ENCODE measurements around the gene SLC26A1. TPM values are rescaled to one million over a fixed set of nuclear protein-coding genes. Genes with fewer than 3 reads are reported as not detected.

The SLC26A1 gene
- total RNA-seq, 4 donors from 2014 or later, result not detected

DNA sequence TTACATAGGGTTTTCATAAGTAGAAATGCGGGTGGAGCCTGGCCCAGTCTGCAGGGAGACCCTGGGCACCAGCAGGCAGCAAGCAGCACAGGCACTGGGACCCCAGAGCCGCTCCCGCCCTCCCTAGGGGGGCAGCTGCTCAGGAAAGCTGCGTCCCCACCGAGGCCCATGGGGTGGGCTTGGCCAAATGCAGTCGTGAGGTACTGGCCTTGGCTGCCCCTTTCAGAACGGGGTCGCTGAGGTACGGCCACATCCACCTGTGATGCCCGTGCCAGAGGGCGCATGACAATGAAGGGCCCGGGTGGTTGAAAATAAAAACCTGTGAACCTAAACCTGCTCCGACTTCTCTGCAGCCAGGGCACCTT, 44.3 kb downstream of the SLC26A1 start:
- H3K36me3 ChIP-seq, result peaks cover 0 to 43% of the 10 kb centered on the region in 2 donors
- H3K9me3 ChIP-seq, result no peaks in the 10 kb centered on the region
- peaks cover 0 to 12% (median 0%) of the 10 kb centered on the region in 3 donors for H3K4me1 ChIP-seq
- no peaks in the 10 kb centered on the region for H3K27me3 ChIP-seq
- no peak for TF ChIP-seq EP300 (IDR thresholded peaks at IDR 0.05)
- TF ChIP-seq POLR2AphosphoS5 (IDR thresholded peaks at IDR 0.05), result no peak
- no peak for TF ChIP-seq POLR2A (IDR thresholded peaks at IDR 0.05)
- TF ChIP-seq, protein P1, sequence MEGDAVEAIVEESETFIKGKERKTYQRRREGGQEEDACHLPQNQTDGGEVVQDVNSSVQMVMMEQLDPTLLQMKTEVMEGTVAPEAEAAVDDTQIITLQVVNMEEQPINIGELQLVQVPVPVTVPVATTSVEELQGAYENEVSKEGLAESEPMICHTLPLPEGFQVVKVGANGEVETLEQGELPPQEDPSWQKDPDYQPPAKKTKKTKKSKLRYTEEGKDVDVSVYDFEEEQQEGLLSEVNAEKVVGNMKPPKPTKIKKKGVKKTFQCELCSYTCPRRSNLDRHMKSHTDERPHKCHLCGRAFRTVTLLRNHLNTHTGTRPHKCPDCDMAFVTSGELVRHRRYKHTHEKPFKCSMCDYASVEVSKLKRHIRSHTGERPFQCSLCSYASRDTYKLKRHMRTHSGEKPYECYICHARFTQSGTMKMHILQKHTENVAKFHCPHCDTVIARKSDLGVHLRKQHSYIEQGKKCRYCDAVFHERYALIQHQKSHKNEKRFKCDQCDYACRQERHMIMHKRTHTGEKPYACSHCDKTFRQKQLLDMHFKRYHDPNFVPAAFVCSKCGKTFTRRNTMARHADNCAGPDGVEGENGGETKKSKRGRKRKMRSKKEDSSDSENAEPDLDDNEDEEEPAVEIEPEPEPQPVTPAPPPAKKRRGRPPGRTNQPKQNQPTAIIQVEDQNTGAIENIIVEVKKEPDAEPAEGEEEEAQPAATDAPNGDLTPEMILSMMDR (IDR thresholded peaks at IDR 0.05), result no peak
- H3K4me3 ChIP-seq, result no peak overlapping the region
- no peak overlapping the region for H3K27ac ChIP-seq
- 60% methylated on average over 1 of the region's 13 CpGs; no CpG with 5 or more reads in 1 of the 2 donors for WGBS, 2 donors (ENCODE audit: low coverage in 1 of 2)
- ATAC-seq, result no peak

DNA sequence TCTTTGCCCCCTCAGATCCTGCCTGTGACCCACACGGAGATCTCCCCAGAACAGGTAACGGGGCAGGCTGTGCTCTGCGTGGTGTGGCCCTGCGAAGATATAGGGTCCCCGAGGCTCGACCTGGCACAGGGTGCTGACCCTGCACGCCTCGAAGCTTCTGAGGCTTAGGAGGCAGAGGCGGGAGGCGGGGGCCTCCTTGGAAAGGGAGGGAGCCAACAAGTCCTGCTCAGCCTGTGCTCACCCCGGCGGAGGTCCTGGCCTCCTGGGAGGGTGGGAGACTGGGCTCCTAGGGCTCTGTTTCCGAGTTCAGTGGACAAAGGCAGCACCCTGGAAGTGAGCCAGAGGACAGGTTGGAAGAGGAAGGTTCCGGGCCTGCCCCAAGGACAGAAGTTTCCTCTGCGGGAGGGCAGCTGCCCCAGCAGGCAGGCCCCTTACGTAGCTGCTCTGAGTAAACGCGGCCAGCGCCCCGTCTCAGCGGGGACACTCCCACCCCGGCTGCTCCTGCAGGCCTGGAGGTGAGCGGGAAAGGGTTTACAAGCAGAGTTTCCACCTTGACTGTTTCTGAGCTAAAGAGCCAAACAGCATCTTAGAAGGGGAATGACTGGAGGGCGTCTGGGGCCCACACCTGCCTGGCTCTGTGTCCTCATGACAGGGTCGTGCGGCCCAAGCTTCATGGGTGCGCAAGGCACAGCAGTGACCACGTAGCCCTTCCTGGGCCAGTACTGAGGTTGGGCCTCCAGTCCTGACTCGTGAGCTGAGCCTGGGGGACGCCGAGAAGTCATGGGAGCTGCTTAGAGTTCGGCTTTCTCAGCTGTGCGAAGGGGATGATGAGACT, 44.9 kb downstream of the SLC26A1 start:
- WGBS, 2 donors (ENCODE audit: low coverage in 1 of 2), result 80 to 88% methylated on average over 1 to 8 of the region's 33 CpGs
- Histone ChIP-seq H3K4me1 (peaks cover 0 to 12% (median 0%) of the 10 kb centered on the region in 3 donors), H3K4me3 (no peak overlapping the region), H3K9me3 (no peaks in the 10 kb centered on the region), H3K36me3 (peaks cover 0 to 43% of the 10 kb centered on the region in 2 donors), H3K27ac (no peak overlapping the region), H3K27me3 (no peaks in the 10 kb centered on the region)
- TF ChIP-seq EP300 (IDR thresholded peaks at IDR 0.05), result no peak
- ATAC-seq, result no peak

DNA sequence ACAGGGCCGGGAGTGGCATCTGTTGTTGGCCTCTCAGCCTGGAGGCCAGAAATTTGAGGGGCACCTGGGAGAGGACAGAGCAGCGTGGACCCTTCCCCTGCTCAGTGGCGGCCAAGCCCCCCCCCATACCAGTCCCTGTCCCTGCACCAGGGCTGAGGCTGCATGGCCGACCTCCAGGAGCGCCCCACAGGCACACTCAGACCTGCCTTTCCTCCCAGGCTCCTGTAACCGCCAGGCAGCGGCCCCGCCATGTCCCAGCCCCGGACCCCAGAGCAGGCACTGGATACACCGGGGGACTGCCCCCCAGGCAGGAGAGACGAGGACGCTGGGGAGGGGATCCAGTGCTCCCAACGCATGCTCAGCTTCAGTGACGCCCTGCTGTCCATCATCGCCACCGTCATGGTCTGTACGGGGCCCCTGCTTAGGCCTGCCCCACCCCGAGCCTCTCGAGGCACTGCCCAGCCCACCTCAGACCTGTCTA, 45.7 kb downstream of the SLC26A1 start:
- TF ChIP-seq POLR2AphosphoS5 (IDR thresholded peaks at IDR 0.05), result no peak
- TF ChIP-seq POLR2A (IDR thresholded peaks at IDR 0.05), result no peak
- Histone ChIP-seq H3K4me3 (no peak overlapping the region), H3K9me3 (no peaks in the 10 kb centered on the region), H3K27me3 (no peaks in the 10 kb centered on the region), H3K4me1 (peaks cover 0 to 12% (median 0%) of the 10 kb centered on the region in 3 donors), H3K27ac (no peak overlapping the region), H3K36me3 (peaks cover 0 to 43% of the 10 kb centered on the region in 2 donors)
- no peak for ATAC-seq
- no CpG with 5 or more reads among the region's 19 CpGs for WGBS, 2 donors (ENCODE audit: low coverage in 1 of 2)

DNA sequence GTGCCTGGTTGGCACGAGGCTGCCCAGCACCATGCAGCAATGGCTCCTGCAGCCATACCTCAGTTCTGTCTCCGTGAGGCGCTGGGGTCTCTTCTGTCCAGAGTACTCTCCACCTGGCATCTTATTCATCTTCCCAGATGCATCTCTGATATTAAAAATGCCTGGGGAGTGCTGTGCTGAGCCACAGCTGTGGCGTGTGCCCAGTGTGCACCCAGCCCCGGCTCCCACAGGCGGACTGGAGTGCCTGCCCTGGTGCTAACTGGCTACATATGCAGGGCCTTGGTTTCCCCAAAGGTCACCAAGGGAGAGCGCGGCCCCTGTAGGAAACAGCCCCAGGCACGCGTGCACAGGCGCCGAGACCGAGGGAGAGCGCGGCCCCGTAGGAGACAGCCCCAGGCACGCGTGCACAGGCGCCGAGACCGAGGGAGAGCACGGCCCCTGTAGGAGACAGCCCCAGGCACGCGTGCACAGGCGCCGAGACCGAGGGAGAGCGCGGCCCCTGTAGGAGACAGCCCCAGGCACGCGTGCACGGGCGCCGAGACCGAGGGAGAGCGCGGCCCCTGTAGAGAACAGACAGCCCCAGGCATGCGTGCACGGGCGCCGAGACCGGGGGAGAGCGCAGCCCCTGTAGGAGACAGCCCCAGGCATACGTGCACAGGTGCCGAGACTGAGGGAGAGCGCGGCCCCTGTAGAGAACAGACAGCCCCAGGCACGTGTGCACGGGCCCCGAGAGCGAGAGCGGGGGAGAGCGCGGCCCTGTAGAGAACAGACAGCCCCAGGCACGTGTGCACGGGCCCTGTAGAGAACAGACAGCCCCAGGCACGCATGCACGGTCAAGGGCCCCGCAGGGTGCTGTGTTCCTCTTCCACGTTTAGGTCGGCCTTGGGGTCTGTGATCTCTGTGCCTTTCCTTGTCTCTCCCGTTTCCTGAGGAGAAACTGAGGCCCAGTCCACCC, 46.4 kb downstream of the SLC26A1 start:
- 67% methylated on average over 22 of the region's 62 CpGs; no CpG with 5 or more reads in 1 of the 2 donors for WGBS, 2 donors (ENCODE audit: low coverage in 1 of 2)
- Histone ChIP-seq H3K9me3 (no peaks in the 10 kb centered on the region), H3K36me3 (peaks cover 0 to 36% of the 10 kb centered on the region in 2 donors), H3K4me1 (peaks cover 0 to 12% (median 0%) of the 10 kb centered on the region in 3 donors), H3K4me3 (no peak overlapping the region), H3K27me3 (no peaks in the 10 kb centered on the region), H3K27ac (no peak overlapping the region)
- TF ChIP-seq POLR2AphosphoS5 (IDR thresholded peaks at IDR 0.05) (no peak), EP300 (IDR thresholded peaks at IDR 0.05) (no peak), POLR2A (IDR thresholded peaks at IDR 0.05) (no peak)
- TF ChIP-seq, protein P1 (IDR thresholded peaks at IDR 0.05), result no peak
- no peak for ATAC-seq

DNA sequence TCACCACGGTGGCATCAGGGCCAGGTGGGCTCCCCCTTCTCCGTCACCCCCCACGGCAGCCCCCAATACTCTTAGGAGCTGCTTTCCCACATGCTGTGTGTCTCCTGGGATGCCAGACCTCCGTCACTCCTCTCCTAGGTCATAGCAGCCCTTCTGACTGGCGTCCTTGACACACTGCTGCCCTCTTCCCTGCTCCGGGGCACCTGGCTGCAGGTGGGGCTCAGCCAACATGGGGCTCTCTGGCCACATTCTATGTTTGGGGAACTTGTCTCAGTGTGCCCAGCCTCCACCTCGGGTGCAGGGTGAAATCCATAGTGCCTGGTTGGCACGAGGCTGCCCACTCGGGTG, 47.1 kb downstream of the SLC26A1 start:
- H3K4me1 ChIP-seq, result peaks cover 0 to 12% (median 0%) of the 10 kb centered on the region in 3 donors
- TF ChIP-seq POLR2AphosphoS5 (IDR thresholded peaks at IDR 0.05) (no peak), EP300 (IDR thresholded peaks at IDR 0.05) (no peak), POLR2A (IDR thresholded peaks at IDR 0.05) (no peak)
- TF ChIP-seq, protein P1 (IDR thresholded peaks at IDR 0.05), result no peak

More for the DNA sequence above, 47.1 kb downstream of the SLC26A1 start:
- Histone ChIP-seq H3K9me3 (no peaks in the 10 kb centered on the region), H3K27me3 (no peaks in the 10 kb centered on the region), H3K4me3 (no peak overlapping the region), H3K27ac (no peak overlapping the region), H3K36me3 (peaks cover 0 to 29% of the 10 kb centered on the region in 2 donors)
- WGBS, 2 donors (ENCODE audit: low coverage in 1 of 2), result 70 to 72% methylated on average over 4 to 5 of the region's 9 CpGs
- ATAC-seq, result no peak

Data from gastroesophageal sphincter (tissue), 4 donors.